Limb (tissue), 2 donors: ENCODE data around the gene WDFY2.

Experiments
- DNase-seq, 2 donors: peaks; one replicate each; pipeline ENCODE4 v3.0.0-alpha.2; 2016; ENCODE audit errors: extremely low spot score in 2 of 2

WDFY2 gene

GRCh38 chr13:51767100-51767499 is 182.8 kb downstream of the WDFY2 start:
- no peak for DNase-seq

DNA sequence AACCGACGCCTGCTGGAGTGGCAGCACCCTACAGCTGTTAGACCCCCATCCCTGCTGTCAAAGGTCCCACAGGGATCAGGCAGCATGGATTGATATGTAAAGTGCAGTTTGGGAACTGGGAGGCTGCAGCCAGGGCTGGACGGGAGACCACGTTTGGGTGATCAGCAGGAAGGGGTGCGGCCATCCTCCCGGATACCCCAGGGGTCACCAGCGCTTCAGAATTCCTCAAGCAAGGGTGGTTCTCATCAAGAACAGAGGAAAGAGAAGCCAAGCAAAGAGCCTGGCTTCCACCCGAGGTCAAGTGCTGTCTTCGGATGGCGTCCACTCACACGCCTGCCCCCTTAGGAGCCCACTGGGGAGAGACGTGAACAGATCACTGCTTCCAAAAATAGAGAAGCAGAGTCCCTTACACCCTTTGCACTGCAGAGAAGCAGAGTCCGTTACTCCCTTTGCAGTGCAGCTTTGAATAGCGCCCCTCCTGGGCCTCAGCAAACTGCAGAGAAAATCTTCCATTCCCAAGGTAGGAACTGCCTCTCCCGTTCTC is 184.2 kb downstream of the WDFY2 start:
- DNase-seq: no peak

GRCh38 chr13:51768976-51769375 is 184.7 kb downstream of the WDFY2 start:
- no peak for DNase-seq

DNA sequence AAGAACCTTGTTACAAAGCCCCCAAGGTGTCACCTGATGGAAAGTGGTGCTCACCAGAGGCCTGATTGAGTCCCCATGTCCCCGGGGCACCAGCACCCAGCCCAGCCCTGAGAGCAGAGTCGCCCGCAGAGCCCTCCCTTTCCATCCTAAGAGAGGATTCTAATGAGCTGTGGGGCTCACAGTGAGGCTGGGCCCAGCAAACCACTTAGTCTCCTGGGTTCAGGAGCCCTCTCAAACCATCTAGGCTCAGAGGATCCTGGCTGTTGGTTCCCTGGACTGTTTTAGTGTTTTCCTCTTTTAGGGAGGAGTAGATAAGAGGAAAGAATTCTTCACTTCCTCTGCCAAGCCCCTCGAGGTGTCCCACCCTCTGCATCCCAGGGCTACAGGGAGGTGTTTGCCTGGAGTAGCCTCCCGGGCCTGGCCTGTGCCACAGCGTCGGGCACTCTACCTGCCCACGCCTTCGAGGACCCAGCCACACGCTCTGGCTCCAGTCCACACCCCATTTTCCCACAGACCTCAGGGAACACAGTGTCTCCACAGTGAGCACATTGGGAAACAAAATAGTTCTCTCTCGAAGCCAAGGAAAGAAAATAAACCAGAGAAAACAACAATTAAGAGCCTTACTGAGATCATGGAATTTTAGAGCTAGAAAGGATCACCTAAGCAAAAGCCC is 185.3 kb downstream of the WDFY2 start:
- no peak for DNase-seq

DNA sequence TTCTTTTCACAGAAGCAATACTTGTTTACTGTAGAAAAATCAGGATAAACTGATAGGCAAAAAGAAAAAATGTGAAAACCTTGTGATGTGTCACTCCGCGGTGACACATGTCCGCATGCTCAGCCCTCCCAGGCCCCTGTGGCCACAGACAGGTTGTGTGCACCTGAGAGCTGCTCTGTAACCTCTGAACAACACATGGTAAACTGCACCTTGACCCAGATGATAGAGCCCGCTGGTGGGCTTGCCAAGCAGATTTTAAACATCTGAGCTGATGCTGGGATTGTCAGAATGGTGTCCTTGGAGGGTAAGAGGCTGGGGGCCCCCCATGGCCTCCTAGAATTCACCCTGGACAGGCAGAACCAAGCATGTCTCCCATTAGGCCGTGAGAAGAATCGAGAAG is 185.9 kb downstream of the WDFY2 start:
- DNase-seq: no peak

DNA sequence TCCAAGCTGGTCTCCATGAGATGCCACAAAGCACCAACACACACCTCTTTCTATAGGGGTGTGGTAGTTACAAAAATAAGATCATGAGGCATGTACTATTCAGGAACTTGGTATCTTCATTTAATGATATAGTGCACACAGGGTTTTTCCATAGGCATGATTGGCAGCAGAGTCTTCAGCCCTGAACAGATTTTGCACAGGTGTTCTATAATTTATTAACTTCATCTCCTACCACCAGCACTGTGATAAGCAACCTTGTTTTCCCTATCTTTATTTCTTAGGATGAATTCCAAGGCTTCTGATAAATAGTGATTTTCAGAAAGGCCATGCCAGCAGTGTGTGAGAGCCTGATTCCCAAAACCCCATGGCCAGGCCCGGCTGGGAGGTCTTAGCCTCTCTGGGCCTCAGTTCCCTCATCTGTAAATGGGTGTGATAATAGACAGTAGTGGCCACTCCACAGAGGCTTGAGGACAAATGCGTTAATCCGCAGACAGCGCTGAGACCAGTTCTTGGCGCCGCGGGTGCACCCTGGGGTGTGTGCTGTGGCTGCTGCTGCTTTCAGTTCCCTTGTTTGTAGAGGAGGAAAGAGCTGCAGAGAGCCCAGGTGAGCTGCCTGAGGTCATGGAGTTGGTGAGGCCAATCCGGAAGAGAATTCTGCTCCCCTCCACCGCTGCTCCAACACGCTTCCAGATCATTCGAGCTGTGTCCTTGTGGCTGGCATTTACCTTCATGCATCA is 186.6 kb downstream of the WDFY2 start:
- DNase-seq: no peak

GRCh38 chr13:51771418-51772104 is 187.3 kb downstream of the WDFY2 start:
- no peak for DNase-seq

DNA sequence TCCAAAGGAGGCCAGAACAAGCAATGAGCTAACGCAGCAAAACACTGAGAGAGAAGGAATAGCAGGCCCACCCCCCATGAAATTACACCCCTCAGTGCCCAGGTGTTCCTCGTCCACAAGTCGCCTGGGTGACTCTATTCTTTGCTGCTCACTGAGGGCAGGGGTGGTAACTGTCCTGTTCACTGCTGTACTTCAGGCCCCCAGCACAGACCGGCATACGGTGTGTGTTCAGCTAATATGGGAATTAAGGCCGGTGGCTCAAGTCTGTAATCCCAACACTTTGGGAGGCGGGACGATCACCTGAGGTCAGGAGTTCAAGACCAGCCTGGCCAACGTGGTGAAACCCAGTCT is 187.8 kb downstream of the WDFY2 start:
- no peak for DNase-seq

GRCh38 chr13:51772781-51773180 is 188.5 kb downstream of the WDFY2 start:
- no peak for DNase-seq

GRCh38 chr13:51773515-51773914 is 189.3 kb downstream of the WDFY2 start:
- no peak for DNase-seq

- no peak for DNase-seq
Observed at GRCh38 chr13:51776179-51776578, 191.9 kb downstream of the WDFY2 start.

DNA sequence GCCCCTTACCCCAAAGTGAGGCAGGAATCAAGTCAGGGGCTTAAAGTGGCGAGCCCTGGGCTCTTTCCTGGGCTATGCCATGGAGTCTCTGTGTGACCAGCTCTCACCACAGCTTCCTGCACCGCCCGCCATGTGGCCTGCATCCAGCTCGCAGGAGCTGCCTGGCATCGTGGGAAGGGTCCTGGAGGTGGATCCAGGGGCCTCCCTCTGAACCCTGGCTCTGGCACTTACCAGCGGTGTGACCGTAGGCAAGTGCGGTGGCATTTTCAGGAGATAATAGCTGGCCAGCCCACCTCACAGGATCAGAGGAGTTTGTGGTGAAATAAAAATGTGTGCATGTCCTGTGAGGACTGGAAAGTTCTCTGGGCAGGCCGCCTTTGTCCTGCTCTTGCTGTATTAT is 193.7 kb downstream of the WDFY2 start:
- DNase-seq: no peak

DNA sequence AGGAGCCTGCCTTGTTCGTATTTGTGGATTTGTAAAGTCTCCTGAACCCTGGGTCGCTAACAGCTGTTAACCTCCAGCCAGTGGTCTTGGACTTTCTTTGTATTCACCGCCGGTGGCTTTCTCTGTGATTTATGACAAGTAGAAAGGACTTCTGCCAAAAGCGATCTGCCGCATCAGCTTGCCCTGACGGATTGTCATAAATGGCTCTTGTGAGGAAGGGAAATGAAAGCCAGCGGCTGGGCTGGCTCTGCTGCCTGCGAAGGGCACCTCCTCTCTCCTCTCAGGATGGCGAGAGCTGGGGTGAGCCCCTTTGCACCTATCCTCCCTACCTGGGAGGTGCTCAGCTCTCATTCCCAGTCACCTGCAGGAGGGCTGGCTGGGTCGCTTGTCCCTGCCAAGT is 194.1 kb downstream of the WDFY2 start:
- DNase-seq: no peak

DNA sequence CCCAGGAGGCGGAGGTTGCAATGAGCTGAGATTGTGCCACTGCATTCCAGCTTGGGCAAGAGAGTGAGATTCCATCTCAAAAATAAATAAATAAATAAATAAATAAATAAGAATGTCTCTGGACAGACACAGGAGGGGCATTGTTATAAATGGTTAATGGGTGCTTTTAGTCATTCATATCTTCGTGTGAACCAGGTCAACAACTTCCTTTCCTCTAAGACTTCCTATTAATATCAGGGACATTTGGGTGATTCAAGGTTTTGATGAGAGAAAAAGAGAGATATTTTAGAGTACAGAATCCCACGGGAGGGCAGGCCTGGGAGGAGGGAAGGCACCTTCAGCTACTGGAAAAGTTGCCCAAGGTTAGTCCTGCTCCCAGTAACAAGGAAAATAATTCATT is 195.8 kb downstream of the WDFY2 start:
- no peak for DNase-seq

- no peak for DNase-seq
Observed at GRCh38 chr13:51781246-51782022, 197.2 kb downstream of the WDFY2 start.

- no peak for DNase-seq
Observed at GRCh38 chr13:51782026-51782710, 197.9 kb downstream of the WDFY2 start.

DNA sequence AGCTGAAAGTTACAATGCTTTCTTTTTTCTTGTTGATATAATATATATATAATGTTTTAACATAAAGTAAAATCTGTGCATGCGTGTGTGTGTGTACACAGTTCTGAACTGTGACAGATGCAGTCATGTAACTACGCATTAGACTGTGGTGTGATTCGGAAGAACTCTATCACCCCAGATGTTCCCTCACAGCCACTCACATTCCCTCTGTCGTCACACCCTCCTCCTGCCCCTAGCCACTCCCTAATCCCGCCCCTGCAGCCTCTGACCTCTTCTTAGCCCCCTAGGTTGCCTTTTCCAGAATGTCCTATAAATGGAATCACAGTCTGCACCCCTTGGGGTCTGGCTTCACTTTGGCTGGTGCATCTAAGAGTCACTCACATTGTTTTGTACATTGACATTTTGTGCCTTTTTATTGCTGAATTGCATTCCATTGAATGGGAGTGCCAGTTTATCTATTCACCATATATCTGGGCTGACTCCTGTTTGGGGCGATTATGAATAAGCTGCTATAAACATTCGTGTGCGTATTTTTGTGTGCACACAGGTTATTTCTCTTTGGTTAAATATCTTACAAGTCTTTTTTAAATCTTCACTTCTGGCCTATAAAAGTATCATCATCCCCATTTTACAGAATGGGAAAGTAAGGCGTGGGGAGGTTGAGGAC is 199.3 kb downstream of the WDFY2 start:
- no peak for DNase-seq

- no peak for DNase-seq
Observed at GRCh38 chr13:51784097-51784496, 199.8 kb downstream of the WDFY2 start.

DNA sequence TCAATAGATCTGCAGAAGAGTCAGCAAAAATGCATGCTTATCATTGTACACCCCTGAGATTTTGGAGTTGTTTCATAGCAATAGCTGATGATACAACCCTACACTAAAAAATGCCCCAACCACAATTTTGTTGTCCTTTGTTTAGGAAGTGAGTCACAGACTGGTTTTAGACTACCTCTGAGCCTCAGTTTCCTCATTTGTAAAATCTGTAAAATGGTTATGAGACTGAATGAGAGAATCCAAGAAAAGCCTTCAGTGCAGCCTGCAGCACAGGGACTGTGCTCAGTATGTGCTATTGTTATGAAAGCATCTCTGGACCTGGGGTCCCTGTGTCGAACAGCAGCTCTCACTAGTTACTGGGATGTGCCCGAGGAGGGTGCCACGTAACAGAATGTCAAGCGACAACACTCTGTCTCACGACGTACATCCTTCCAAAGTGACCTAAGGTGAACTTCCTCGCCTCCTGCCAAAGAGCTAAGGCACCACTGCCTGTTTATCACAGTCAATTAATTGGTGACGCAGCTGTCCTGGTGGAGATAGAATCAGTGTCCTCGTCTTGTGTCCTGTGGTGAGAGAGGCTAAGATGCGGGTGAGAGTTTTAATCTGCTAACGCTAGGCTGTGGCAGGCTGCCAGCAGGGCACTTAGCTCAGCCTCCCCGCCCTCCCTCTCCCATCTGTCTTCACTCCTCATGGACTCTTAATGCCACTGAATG is 201.6 kb downstream of the WDFY2 start:
- DNase-seq: peak; percentile 55 to 68
